Islet precursor cell (in vitro differentiated cells): ENCODE data around the gene CTNNBL1.
"Not testable (repeated sequence)": the region's sequence is repeated elsewhere in the genome, so short reads cannot be mapped to it uniquely, and the experiment has no call there.

Experiments used
- DNase-seq: peaks from one replicate; pipeline ENCODE4 v3.0.0-alpha.2; 2018

CTNNBL1 gene, protein sequence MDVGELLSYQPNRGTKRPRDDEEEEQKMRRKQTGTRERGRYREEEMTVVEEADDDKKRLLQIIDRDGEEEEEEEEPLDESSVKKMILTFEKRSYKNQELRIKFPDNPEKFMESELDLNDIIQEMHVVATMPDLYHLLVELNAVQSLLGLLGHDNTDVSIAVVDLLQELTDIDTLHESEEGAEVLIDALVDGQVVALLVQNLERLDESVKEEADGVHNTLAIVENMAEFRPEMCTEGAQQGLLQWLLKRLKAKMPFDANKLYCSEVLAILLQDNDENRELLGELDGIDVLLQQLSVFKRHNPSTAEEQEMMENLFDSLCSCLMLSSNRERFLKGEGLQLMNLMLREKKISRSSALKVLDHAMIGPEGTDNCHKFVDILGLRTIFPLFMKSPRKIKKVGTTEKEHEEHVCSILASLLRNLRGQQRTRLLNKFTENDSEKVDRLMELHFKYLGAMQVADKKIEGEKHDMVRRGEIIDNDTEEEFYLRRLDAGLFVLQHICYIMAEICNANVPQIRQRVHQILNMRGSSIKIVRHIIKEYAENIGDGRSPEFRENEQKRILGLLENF

DNA sequence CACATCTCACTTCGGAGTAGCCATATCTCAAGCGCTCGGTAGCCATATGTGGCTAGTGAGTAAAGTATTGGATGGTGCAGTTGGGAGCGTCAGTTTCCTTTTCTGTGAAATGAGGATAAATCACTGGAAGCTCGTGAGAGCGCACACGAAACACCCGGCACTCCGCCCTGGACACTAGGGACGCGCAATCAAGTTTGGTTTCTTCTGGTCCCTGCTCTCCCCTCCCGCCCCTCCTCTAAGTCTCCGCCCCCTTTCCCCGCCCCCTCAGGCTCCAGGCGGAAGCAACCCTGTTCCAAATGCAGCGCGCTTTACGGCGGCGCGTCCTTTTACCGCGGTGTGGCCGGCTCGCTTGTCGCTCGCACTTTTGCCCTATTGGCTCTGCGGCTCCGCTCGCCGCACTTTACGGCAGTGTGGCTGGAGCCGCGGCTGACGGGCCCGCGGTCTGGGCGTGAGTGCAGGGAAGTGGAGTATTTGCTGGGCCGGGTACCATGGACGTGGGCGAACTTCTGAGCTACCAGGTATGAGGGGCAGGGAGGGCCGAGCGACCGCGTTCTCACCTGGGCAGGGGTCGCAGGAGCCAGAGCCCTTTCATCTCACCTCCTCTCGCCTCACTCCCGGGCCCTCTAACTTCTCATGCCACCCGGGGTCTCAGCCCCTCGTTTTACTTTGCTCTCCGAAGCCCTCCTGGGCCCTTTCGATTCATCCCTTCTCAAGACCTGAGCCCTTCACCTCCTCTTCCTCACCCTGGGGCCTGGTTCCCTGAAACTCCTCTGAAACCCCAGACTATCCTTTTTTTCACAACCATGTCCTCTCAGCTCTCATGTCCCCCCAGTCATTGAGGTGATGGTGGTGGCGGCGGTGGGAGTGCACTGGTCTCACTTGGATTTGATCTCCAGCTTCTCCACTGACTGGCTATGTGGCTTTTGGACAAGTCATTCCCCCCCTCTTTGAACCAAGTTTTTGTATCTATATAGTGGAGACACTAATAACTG, at the start of gene CTNNBL1:
Gene CTNNBL1 (plus strand): TSS at position 396 of the 992 bp plus-strand sequence. CDS start 93 bp downstream, at position 489.
- peak; percentile 99 for DNase-seq

DNA sequence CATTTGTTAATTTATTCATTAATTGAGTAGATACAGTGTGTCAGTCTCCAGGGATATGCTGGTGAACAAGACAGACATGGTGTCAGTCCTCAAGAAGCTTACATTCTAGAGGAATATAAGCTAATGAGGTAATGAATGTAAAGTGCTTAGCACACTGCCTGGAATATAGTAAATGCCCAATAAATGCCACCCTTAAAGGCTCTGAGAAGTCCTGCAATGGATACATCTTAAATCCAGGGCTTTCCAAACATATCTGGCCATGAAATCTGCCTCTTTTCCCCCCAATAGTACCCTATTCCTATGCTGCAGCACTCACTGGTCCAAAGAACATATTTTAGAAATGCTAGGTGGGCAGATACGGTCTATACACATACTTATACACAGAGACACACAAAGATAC, 49.2 kb upstream of the CTNNBL1 start:
- no peak for DNase-seq

DNA sequence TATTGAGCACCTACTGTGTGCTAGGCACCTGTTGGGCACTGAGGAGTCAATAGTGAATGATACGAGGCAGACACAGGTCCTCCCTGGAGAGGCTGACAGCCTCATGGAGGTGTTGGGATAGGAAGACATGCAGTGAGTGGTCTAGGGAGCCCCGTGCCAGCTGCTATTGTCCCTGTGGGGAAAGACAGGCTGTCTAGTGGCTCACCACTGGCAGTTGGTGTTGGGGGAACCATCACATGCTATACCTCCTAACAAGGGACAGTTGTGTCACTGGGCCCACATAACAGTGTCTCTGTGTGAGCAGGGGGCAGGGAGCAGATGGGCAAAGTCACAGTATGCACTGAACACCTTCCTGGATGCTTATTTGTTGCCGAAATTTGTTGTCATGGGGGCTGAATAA, 45.9 kb upstream of the CTNNBL1 start:
- no peak for DNase-seq

DNA sequence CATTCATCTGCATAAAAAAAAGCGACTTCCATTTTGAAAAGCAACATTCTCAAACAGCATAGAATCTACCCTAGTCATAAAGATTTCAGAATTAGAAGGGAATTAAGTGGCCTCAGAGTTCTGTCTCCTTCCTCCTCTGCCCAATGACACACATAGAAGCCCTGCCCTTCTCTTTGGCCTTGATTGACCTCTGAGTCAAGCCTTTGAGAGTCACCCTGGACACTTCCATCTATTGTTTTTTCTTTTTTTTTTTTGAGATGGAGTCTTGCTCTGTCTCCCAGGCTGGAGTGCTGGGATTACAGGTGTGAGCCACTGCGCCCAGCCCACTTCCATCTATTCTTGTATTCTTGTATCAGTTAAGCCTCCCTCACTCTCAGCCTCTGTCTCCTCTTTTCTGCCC, 44.8 kb upstream of the CTNNBL1 start:
- no peak for DNase-seq

DNA sequence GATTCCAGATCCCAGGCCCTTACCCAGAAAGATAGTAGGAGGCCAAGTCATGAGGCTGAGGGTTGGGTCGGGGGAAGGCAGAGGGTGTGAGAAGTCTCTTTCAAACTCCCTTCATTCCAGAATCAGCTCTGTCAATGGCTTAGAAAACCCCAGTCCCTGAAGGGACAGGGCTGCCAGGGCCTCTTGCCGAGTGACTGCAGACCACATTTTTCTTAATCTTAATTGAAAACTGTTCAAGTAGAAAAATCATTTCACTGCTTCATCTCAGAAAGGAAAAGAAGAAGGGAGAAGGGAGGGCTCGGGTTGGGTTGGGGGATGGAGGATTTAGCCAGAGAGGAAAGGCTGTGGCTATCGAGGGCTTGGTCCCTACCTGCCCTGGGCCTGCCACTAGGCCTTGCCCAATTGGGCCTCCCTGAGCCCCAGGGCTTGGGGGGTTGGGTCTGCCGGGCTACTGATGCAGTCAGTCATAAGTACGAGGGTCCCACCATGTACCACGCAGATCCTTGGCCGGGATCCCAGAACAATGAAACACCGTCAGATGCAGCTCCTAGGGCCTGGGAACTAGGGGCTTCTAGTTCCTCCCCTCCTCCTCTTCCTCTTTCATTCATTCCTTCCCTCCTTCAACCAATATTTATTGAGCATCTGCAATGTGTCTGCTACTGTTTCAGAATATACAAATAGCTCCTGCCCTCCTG, 44.0 kb upstream of the CTNNBL1 start:
- DNase-seq = no peak

DNA sequence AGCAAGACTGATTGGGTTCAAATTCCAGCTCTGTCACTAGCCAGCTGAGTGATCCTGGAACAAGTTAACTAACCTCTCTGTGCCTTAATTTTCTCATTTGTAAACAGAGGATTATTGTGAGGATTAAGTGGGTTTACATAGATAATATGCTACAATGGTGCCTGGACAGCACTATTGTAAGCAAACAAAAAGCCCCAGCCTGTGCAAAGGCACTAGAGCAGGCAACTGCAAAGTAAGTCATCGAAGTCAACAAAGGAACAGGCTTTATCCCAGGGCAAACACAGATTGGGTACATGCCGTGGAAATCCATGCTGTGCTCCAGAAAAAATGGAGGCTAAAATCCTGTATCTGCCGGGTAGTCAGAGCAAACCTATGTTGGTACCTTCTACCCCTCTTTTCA, 43.2 kb upstream of the CTNNBL1 start:
- DNase-seq = no peak

DNA sequence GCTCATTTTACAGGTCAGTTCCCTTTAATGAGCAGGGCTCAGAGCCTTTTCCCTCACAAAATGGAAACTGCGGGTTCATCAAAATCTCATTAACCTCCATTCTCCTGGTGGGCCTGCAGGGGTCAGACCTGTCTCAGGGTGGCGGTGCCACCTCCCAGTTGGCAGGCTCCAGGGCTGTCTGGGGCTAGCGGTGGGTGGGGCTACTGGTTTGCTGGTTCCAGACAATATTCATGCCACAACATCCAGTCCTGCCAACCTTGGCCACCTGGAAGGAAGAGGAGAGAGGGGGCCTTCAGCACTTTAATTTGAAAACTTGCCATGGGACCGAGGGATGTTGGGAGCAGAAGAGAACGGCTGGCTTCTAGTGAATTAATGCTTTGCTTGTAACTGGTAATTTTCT, 41.9 kb upstream of the CTNNBL1 start:
- DNase-seq = peak; percentile 66

DNA sequence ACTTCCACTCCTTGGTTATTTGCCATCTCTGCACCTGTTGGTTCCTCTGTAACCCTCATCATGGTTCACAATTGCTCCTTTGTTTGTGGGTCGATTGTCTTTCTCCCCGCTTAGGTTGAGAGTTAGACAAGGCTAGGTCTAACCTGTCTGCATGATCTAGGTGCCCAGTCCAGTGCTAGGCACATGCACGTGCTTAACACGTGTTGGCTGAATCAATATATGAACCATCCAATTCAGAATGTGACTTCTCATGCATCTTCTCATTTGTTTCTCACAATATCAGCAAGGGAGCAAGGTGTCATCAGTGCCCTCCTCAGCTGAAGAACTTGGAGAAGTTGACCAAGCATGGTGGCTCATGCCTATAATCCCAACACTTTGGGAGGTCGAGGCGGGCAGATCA, 36.9 kb upstream of the CTNNBL1 start:
- no peak for DNase-seq

DNA sequence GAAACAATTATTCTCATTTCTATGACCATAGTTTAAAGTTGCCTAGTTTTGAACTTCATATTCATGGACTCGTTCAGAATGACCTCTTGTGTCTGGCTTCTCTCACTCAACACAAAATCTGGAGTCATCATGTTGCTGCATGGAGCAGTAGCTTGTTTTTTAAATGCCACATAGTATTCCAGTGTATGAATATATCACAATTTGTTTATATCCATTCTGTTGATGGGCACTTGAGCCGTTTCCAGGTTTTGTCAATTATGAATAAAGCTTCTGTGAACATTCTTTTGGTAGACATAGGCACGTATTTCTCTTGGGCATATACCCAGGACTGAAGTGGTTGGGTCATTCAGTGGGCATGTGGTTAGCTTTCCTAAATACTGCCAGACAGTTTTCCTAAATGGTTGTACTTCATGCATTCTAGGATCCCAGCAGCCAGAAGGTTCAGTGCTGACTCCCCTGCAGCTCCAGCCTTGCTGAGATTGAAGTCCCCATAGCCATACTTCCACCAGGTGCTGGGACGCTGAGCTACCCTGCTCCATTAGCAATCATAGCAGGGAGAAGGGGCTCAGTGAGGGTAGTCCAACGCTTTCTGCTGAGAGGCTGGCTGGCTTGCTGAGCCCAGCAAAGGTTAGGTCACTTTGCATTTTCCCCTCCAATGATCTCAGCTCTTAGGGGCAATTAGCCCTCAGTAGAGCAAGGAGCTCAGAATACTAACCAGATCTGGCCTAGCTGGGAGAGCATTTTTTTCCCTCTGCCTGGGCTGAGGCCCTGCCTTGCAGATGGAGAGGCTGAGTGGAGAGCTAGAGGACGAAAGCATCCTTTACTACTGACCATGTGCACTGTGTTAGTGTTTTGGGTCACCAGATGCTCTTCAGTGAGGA, 35.7 kb upstream of the CTNNBL1 start:
- no peak for DNase-seq

DNA sequence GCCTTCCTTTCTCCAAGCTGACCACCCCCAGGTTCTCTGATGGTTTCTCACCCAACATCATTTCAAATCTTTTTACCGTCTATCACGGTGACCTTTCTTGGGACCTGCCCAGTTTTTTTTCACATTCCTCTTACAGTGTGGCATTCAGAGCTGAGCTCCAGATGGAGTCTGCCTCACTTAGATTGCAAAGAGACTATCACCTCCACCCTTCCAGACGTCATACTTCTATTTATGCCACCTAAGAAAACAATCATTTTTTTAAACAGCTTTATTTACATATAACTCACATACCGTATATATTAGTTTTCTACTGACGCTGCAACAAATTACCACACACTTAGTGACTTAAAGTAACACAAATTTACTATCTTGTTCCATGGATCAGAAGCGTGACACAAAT, 32.3 kb upstream of the CTNNBL1 start:
- no peak for DNase-seq

DNA sequence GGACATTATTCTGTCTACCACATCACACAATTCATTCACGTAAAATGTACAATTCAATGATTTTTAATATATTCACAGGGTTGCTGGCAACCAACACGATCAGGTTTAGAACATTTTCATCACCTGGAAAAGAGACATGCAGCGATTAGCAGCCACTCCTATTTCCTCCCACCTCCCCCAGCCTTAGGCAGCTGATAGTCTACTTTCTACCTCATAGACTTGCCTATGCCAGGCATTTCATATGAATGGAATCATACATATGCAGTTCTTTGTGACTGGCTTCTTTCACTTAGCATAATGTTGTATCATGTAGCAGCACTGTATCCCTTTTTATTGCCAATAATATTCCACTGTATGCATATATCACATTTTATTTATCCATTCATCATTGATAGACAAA, 31.5 kb upstream of the CTNNBL1 start:
- DNase-seq = no peak

DNA sequence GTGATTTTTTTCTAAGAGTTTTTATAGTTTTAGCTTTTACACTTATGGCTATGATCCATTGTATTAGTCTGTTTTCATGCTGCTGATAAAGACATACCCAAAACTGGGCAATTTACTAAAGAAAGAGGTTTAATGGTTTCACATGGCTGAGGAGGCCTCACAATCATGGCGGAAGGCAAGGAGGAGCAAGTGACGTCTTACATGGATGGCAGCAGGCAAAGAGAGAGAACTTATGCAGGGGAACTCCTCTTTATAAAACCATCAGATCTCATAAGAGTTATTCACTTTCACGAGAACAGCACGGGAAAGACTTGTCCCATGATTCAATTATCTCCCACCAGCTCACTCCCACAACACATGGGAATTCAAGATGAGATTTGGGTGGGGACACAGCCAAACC, 29.2 kb upstream of the CTNNBL1 start:
- DNase-seq = not testable (repeated sequence)

DNA sequence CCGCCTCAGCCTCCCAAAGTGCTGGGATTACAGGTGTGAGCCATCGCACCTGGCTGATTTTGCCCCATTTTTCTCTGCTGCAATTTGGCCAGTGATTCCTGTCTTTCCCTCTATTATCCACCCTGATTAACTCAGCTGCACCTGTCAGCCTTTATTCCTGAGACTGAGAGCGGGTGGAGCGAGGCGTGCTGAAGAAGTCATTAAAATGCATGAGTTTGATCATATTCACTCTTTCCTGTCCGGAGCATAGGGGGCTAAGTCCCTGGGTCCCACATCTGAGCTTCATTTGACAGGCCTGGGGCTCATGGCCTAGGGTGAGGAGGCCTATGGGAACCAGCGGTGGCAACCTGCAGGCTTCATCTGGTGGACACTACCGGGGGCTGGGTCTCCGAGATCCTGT, 25.7 kb upstream of the CTNNBL1 start:
- no peak for DNase-seq

DNA sequence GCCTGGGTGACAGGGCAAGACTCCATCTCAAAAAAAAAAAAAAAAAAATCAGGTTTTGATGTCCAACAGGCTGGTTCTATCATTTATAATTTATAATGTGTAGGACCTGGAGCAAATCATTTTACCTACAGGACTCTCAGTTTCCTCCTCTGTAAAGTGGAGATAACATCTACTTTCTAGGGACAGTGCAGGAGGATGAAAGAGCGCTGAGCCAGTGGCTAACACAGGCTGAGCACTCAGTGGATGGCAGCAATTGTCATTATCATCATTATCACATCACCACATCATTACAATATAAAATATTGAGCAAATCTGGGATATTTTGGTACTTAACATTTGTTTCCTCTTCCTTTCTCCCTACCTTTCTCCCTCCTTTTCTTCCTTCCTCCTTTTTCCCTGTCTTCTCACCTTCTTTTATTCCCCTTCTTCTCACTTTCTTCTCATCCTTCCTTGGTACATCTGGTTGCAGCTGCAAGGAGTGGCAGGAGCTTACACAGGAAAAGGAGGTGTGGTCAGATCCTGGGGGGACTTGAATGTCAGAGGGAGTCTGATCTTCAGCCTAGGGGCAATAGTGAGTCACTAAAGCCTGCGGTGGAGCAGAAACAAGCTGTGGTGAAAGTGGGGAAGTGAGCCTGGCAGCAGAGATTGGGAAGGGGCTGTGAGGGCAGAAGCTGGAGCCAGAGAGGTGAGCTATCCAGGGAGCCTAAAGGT, 24.6 kb upstream of the CTNNBL1 start:
- DNase-seq = peak; percentile 84

DNA sequence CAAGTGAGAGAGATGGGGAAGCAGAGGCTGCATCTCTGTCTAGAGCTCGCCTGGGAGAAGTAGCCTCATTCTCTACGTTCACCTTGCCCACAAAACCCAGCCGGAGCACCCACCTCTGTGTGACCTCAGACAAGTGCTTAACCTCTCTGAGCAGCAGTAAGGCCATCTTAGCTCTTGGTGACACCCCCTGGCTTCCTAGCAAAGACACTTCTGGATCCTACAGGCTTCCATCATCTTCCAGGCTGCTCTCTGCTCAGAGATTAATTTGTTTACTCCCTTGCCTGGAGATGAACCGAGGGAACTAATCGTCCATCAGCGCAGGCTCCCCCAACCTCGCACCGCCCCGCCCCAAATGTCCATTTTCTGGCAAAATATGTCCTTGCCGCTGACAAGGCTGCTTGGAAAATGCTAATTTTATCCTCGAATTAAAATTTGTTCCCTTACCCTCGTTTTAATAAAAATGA, 24.0 kb upstream of the CTNNBL1 start:
- no peak for DNase-seq

DNA sequence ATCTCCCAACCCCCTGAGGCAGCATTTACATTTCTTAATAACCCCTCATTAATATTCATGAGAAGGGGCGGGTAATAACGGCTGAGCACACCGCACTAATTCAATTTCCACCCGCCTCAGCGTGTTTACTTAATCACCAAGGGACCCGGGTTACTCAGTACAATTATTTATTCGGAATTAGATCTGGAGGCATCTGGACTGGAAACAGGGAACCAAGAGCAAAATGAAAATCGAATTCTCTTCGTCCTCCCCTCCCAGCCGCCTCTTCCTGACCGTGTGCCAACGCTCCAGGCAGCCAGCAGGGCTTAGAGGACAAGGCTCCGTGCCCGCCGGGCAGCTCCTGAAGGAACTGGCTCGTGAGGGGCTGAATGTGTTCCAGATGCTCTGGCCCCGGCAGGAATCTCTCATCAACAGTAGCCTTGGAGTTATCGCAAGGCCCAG, 23.5 kb upstream of the CTNNBL1 start:
- no peak for DNase-seq

DNA sequence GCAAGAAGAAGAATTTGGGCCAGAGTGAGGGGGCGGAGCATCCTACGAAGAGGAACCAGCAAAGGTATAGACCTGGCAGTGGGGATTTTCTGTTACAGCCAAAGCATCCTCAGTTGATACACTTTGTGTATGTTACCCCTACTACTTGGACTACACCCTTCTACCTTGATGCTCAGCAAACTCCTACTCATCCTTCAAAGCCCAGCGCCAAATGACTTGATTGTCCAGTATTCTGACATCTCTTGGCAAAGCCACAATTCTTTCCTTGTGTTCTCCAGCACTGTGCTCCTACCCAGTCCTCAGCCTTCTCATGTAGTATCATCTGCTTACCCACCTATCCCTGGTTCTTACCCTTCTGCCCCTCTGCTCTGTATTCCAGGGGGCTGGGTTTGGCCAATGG, 21.7 kb upstream of the CTNNBL1 start:
- no peak for DNase-seq

DNA sequence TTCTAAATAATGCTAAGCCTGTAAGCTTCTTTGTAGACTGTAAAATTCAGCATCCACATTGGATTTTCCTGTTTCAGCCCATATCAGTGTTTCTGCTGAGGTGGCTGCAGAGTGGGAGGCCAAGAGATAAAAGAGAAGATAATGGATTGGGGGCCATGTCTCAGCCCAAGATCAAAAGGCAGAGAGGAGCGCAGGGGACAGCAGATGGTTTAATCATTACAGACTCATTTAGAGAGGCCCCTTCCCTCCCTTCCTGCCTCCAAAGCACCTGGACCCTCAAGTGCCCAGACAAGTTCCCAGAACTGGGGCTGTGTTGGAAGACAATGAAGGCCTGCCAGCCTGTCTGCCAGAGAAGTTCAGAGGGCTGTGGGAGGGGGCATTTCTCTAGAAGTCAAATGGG, 20.4 kb upstream of the CTNNBL1 start:
- DNase-seq = no peak

DNA sequence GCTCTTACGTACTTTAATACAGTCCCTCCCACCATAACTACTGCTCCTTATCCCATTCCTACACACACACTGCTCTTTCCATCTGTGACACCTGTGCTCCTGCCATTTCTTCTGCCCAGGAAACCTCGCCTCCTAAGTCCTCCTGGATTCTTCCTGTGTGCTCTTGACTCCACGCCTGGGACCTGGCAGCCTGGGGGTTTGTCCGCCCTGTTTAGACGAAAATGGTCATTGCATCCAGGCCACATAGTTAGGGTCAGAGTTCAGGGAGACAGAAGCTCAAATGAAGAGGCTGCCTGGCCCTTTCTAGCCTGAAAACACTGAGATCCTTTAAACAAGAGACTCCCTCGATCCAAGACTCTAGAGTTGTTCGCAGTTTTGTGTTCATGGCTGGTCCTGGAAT, 17.4 kb upstream of the CTNNBL1 start:
- DNase-seq = no peak

DNA sequence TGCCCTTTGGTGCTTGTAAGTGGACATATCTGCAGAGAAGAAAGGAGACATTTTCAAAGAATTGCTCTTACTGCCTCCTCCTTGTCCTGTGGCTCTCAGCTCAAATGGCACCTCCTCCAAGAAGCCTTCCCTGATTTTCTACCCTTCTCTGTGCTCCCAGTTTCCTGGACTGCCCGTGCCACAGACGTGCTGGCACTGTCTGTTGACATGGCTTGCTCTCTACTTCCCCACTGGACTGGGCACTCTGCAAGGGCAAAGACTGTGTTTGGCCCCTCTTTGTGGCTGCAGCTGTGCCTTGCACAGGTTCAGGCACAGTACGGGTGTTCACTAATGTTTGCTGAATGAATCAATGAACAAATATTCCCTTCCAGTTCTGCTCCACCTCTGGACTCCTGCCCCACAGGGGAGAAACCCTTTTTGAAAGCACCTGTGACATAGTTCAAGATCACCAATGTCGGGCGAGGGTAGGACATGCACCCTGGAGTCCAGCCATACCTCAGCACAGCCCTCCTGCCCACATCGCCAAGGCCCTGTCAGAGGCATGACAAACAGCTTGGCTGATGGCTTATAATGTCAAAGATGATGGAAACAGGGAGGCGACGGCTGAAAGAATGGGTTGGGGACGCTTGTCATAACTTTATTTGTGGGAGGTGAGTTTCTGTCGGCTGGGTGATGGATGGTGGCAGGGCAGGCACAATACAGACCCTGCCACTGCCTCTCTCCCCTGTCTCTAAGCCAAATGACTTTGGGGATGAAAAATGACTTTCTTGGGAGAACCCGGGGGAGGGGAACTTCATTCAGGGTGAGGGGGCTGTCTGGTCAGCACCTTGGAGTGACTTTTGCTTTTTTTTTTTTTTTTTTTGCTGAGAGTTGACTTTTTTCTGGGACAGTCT, 15.6 kb upstream of the CTNNBL1 start:
- peak; percentile 26 for DNase-seq
